Fibroblast of the aortic adventitia (primary cell): ENCODE measurements around the gene ATP2C2. TPM values are rescaled to one million over a fixed set of nuclear protein-coding genes. Genes with fewer than 3 reads are reported as not detected.

Experiments
- DNase-seq: peaks from one replicate; pipeline ENCODE4 v3.0.0-alpha.2; 2010; ENCODE audit warnings: low read depth
- H3K4me3 ChIP-seq: 2 replicates; pipeline ENCODE4 v1.5.1; 2011; ENCODE audit warnings: low read depth, mild to moderate bottlenecking, control low read depth, low read length, moderate library complexity
- CTCF ChIP-seq: IDR thresholded peaks from 2 replicates; pipeline ENCODE4 v1.5.1; 2011; ENCODE audit warnings: mild to moderate bottlenecking, low read length, control low read depth, inconsistent platforms; ENCODE audit not compliant: insufficient read depth
- total RNA-seq: library from RNA; depleted of rRNA; stranded (reverse); fragments of >200 nt; gene quantifications from 2 replicates; pipeline ENCODE4 v1.2.3, GENCODE V29; 2012; ENCODE audit warnings: low replicate concordance

The ATP2C2 gene
- total RNA-seq, 1 donor = not detected

- DNase-seq = no peak
- no peak overlapping the region for H3K4me3 ChIP-seq
- TF ChIP-seq CTCF = no peak
Observed at GRCh38 chr16:84461413-84462295, 93.3 kb downstream of the ATP2C2 start.

- no peak for DNase-seq
- no peak for TF ChIP-seq CTCF
- H3K4me3 ChIP-seq = no peak overlapping the region
Observed at GRCh38 chr16:84462296-84463210, 94.2 kb downstream of the ATP2C2 start.

- H3K4me3 ChIP-seq = no peak overlapping the region
- no peak for DNase-seq
- TF ChIP-seq CTCF = no peak
Observed at GRCh38 chr16:84463221-84463620, 94.9 kb downstream of the ATP2C2 start.

GRCh38 chr16:84464116-84464515 lies 95.8 kb downstream of the ATP2C2 start:
- H3K4me3 ChIP-seq = no peak overlapping the region
- TF ChIP-seq CTCF = no peak
- no peak for DNase-seq

GRCh38 chr16:84465154-84465553 lies 96.8 kb downstream of the ATP2C2 start:
- no peak overlapping the region for H3K4me3 ChIP-seq
- TF ChIP-seq CTCF = no peak
- DNase-seq = no peak

- H3K4me3 ChIP-seq = no peak overlapping the region
- no peak for DNase-seq
- TF ChIP-seq CTCF = no peak
Observed at GRCh38 chr16:84466692-84467091, 98.4 kb downstream of the ATP2C2 start.
